ENCODE data around the gene UST.

- TF ChIP-seq CTCF (IDR thresholded peaks at IDR 0.05) (no peak), ZNF416 (CRISPR knock-in tag; IDR thresholded peaks at IDR 0.05) (no peak), E2F5 (CRISPR knock-in tag; IDR thresholded peaks at IDR 0.05) (no peak), MAX (CRISPR knock-in tag; IDR thresholded peaks at IDR 0.05) (no peak), E2F1 (CRISPR knock-in tag; IDR thresholded peaks at IDR 0.05) (no peak), ELF4 (CRISPR knock-in tag; IDR thresholded peaks at IDR 0.05; ENCODE audit: low read depth) (no peak), ESRRA (CRISPR knock-in tag; IDR thresholded peaks at IDR 0.05; ENCODE audit: borderline replicate concordance) (no peak), SMAD3 (CRISPR knock-in tag; IDR thresholded peaks at IDR 0.05; ENCODE audit: borderline replicate concordance) (no peak), CREB1 (CRISPR knock-in tag; IDR thresholded peaks at IDR 0.05) (no peak)
Measured at GRCh38 chr6:148934961-148935360, 188.1 kb downstream of the UST start.

Measured in WTC11 (cell line).